Testis (tissue), 2 donors: ENCODE measurements around the gene AAK1.

Experiments
- POLR2A ChIP-seq: fragments of 450-650 bp; IDR thresholded peaks from one replicate; pipeline ENCODE4 v1.6.1; 2017; ENCODE audit warnings: antibody characterized with exemption, mild to moderate bottlenecking, moderate library complexity
- TF ChIP-seq, protein P1 (sequence below), 3 experiments: fragments of 450-650 bp in 2 of 3; fragments of 200-600 bp in 1 of 3; sonication (generic) in 1 of 3; IDR thresholded peaks; one replicate each; pipeline ENCODE4 v1.5.1; 2016 to 2019; ENCODE audit warnings: antibody characterized with exemption in 3 of 3, mild to moderate bottlenecking in 2 of 3, moderate library complexity in 1 of 3

DNA sequence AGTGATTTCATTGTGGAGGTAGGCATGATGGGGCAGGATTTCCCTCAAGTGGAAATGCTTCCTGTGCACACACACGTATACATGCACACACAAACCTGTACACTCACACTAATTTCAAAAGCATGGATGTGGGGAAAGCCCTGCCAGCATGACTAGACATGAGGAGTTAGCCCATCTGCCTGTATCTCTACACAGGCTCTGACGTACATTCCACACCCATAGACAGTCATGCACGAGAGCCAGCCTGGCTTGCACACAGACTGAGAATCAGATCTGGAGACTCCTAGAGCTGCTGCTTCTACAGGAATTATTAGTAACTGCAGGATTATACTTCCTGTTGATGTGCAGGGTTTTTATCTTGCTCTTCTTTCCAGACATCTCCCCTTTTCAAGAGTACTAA lies 179.0 kb downstream of the AAK1 start:
- TF ChIP-seq, protein P1, sequence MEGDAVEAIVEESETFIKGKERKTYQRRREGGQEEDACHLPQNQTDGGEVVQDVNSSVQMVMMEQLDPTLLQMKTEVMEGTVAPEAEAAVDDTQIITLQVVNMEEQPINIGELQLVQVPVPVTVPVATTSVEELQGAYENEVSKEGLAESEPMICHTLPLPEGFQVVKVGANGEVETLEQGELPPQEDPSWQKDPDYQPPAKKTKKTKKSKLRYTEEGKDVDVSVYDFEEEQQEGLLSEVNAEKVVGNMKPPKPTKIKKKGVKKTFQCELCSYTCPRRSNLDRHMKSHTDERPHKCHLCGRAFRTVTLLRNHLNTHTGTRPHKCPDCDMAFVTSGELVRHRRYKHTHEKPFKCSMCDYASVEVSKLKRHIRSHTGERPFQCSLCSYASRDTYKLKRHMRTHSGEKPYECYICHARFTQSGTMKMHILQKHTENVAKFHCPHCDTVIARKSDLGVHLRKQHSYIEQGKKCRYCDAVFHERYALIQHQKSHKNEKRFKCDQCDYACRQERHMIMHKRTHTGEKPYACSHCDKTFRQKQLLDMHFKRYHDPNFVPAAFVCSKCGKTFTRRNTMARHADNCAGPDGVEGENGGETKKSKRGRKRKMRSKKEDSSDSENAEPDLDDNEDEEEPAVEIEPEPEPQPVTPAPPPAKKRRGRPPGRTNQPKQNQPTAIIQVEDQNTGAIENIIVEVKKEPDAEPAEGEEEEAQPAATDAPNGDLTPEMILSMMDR (IDR thresholded peaks at IDR 0.05), result no peak
- no peak for TF ChIP-seq POLR2A
